Measurements from ENCODE around the gene FUBP3.
A peak's percentile ranks its signal among the peaks of the same experiment; 100 is the strongest.
"Not testable (repeated sequence)": the region's sequence is repeated elsewhere in the genome, so short reads cannot be mapped to it uniquely, and the experiment has no call there.

FUBP3 gene

GRCh38 chr9:130663258-130663976, 84.0 kb downstream of the FUBP3 start:
- DNase-seq = no peak

- no peak for DNase-seq
Observed at GRCh38 chr9:130663977-130664250, 84.5 kb downstream of the FUBP3 start.

- DNase-seq = no peak
Observed at GRCh38 chr9:130664251-130665028, 85.1 kb downstream of the FUBP3 start, which contains the start of gene PRDM12. Gene PRDM12 (plus strand): TSS chr9:130664594. CDS start chr9:130664654, 60 bp downstream.

- no peak for DNase-seq
Observed at GRCh38 chr9:130665029-130665430, 85.7 kb downstream of the FUBP3 start.

- no peak for DNase-seq
Observed at GRCh38 chr9:130665431-130666392, 86.3 kb downstream of the FUBP3 start.

GRCh38 chr9:130666393-130667119, 87.2 kb downstream of the FUBP3 start:
- no peak for DNase-seq

DNA sequence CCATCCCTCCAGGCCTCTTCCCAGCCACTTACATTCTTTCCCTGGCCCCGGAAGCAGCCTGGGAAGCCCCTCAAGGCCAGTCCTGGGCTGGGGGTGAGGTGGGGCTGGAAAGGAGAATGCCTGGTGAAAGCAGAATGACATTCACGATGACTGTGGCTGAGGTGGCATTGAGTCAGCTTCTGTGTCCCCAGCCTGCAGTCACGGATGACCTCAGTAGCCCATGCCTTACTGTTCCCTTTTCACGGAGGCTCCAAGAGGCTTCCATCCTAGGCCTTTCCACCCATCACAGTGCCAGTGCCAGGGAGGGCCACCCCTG, 87.7 kb downstream of the FUBP3 start:
- no peak for DNase-seq

GRCh38 chr9:130668196-130668595, 88.8 kb downstream of the FUBP3 start:
- no peak for DNase-seq

GRCh38 chr9:130668659-130669058, 89.3 kb downstream of the FUBP3 start:
- no peak for DNase-seq

DNA sequence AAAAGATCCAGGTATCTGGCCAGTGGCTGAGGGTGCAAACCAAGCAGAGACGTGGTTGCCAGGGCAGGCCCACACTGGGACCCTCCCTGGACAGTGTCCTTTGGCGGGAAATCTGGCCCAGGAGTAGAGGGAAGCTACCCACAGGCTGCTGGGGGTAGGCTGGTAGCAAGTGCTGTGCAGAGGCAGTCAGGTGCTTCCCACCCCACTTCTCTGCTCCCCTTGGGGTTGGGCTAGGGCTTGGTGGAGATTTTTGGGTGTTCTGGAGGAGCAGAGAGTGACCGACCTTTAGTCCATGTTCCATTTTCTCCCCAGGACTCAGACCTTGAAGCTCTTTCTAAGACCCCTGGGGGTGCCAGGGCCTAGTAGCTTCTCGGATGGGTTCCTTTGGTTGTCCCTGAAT, 90.6 kb downstream of the FUBP3 start:
- DNase-seq = no peak

GRCh38 chr9:130670644-130671043, 91.3 kb downstream of the FUBP3 start:
- no peak for DNase-seq

- no peak for DNase-seq
Observed at GRCh38 chr9:130672466-130672865, 93.1 kb downstream of the FUBP3 start.

DNA sequence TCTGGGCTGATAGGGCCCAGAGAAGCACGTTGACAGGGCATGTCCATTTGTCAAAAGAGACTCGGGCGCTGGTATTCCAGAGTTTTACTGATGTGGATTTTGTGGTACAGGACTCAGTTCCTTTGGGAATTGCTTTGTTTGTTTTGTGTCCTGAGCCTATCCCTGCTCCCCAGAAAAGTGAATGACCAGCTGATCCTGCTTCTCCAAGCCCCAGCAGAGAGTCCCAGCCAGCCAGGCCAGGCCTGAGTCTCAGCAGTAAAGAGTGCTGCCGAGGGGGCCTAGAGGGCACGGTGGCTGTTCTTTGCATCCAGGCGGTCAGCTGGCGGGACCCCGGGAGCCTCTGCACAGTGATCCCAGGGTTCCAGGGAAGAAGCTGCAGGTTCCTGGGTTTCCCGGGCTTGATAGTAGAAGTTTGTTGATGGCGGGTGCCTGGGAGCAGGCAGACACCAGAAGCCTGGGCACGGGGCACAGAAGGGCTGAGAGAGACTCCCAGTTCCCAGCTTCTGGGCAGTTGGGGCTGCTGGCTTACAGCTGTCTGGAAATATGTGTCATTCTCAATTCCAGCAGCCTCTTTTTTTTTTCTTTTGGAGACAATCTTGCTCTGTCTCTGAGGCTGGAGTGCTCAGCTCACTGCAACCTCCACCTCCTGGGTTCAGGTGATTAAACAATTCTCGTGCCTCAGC, 93.7 kb downstream of the FUBP3 start:
- no peak for DNase-seq

GRCh38 chr9:130675396-130675795, 96.0 kb downstream of the FUBP3 start:
- no peak for DNase-seq

GRCh38 chr9:130677252-130677651, 97.9 kb downstream of the FUBP3 start:
- DNase-seq = no peak

- peak; percentile 51 for DNase-seq
Observed at GRCh38 chr9:130680836-130681768, 101.7 kb downstream of the FUBP3 start.

DNA sequence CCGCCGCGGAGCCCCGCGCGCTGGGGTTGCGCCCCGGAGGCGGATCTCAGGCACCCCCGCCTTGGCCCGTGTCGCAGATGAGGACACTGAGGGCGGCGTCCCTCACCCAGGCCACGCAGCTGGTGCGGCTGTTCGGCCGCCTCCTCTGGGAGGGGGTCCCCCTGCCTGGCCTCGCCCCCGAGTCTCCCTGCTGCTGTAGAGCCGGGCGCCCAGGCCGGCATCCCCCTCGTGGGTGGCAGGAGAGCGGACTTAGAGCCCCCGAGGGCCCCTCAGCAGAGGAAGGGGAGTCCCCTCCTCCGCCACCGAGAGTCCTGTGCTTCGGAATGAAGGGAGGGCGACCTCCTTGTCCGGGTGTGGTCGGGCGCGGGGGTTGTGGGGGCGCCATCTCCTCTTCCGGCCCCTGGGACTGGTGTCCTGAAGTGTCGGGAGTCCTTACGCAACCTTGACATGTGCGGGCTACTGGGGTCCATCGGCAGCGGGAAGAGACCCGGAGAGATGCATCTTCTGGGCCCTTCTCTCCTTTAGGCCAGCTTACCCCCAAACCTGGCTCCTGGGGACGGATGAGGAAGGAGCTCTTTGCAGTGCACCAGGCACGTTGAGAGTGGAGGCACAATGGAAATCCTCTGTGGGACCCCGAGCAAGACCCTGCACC, 102.5 kb downstream of the FUBP3 start:
- no peak for DNase-seq

DNA sequence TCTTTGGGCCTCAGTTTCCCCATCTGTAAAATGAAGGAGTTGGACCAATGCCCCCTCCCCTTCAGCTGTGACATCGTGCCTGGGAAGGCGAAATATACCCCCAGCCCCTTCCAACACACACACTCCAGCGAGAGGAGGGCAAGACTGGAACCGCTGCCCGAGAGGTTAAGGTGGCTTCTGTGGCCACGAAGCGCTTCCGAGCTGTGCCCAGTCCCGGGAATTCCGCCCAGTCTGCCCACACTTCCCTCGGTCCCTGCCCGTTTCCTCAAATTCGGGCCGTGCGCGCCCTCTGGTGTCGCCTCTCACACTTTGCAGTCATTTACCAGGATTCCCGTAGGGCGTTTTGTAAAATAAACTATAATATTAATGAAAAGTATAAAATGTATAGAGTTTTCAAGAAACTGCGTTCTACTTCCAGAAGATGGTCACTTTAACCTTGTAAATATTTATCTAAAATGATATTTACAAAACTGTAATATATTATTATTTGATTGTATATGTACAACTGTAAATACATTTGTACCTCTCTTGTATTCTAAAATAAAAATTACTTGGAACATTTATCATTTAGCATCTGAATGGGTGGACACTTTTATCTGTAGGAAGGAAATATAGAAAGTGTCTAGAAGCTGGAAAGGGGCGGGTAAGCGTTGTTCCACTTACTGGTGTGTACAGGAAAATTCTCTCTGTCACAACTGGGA, 103.2 kb downstream of the FUBP3 start:
- peak; percentile 62 for DNase-seq

DNA sequence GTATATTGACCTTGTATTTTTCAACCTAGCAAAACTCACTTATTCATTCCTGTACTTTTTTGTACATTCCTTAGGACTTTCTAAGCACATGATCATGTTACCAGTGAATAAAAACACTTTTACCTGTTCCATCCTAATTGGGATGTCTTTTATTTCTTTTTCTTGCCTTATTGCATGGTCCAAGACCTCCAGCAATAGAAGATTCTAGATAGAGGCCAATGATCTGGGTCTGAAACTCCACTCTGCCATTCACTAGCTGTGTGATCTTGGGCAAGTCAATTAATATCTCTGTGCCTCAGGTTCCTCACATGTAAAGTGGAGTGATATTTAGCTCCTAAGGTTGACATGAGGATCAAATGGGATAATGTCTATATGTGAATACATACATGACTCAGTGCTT, 105.7 kb downstream of the FUBP3 start:
- DNase-seq = no peak

DNA sequence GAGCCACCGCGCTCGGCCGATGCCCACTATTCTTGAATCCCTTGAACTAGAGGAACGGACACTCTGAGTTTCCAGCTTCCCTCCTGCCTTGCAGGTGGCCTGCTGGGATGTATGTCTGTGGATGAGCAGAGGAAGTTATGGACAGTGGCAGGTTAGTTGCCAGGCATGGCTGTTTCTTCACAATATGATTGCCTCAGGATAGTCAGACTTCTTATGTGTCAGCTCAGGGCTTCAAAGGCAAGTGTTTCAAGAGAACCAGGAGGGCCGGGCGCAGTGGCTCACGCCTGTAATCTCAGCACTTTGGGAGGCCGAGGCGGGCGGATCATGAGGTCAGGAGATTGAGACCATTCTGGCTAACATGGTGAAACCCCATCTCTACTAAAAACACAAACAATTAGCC, 106.6 kb downstream of the FUBP3 start:
- not testable (repeated sequence) for DNase-seq

Data from activated CD8-positive, alpha-beta memory T cell treated with anti-CD3 and anti-CD28 coated beads, Interleukin-2, amount 50 U/mL, for 4 hours (primary cell).